GM12878 (cell line): Measurements from ENCODE around the gene PDXP.

ENCODE experiments used
- POLR2AphosphoS5 ChIP-seq: IDR thresholded peaks from 2 replicates; pipeline ENCODE4 v1.6.1; 2011; ENCODE audit warnings: mild to moderate bottlenecking, low read length, inconsistent platforms
- TF ChIP-seq, protein P1 (sequence below), 3 experiments: IDR thresholded peaks in 2 of 3; conservative IDR thresholded peaks in 1 of 3; 2 replicates each; pipeline ENCODE4 v1.5.1; 2011; ENCODE audit warnings: low read depth in 3 of 3, low read length in 3 of 3, mild to moderate bottlenecking in 3 of 3, control low read depth in 2 of 3, moderate library complexity in 2 of 3, inconsistent platforms in 1 of 3, mixed read lengths in 1 of 3; ENCODE audit not compliant: control insufficient read depth in 2 of 3, insufficient read depth in 1 of 3; ENCODE audit errors: extremely low read depth in 1 of 3

DNA sequence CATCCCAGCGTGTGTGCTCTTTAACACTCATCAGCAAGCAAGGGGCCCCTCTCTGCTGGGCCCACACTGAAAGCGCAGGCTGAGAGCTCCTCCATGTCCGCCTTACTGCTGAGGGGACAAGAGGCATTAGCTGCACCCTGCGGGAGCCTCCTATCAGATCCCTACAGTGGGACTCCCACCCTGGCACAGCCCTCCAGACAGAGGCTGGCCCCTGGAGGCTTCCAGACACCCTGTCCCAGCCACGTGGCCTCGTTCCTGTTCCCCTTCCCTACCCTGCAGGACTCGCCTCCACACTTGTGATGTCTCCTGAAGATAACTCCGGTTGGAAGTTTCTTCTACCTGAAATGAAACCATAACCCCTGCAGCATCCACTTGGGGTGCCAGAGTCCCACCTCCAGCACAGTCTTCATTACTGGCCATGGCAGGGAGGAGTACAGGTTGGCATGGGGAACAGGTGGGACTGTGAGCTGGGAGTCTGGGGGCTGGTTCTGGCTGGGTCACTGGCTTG, 24.1 kb upstream of the PDXP start:
- TF ChIP-seq, protein P1, sequence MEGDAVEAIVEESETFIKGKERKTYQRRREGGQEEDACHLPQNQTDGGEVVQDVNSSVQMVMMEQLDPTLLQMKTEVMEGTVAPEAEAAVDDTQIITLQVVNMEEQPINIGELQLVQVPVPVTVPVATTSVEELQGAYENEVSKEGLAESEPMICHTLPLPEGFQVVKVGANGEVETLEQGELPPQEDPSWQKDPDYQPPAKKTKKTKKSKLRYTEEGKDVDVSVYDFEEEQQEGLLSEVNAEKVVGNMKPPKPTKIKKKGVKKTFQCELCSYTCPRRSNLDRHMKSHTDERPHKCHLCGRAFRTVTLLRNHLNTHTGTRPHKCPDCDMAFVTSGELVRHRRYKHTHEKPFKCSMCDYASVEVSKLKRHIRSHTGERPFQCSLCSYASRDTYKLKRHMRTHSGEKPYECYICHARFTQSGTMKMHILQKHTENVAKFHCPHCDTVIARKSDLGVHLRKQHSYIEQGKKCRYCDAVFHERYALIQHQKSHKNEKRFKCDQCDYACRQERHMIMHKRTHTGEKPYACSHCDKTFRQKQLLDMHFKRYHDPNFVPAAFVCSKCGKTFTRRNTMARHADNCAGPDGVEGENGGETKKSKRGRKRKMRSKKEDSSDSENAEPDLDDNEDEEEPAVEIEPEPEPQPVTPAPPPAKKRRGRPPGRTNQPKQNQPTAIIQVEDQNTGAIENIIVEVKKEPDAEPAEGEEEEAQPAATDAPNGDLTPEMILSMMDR (IDR thresholded peaks at IDR 0.05 in 2 of 3, conservative IDR thresholded peaks at IDR 0.05 in 1 of 3; ENCODE audit: control insufficient read depth in 2 of 3, extremely low read depth in 1 of 3, insufficient read depth in 1 of 3, low read depth in 3 of 3, low read length in 3 of 3), result peak; percentile 29 to 49 (median 43)
- TF ChIP-seq POLR2AphosphoS5, result peak; percentile 32
